Stimulated activated CD4-positive, alpha-beta T cell treated with anti-CD3 and anti-CD28 coated beads, TNF-alpha, amount 100 ng/mL, for 24 hours (primary cell): ENCODE measurements around the gene CHST11.
A peak's percentile ranks its signal among the peaks of the same experiment; 100 is the strongest.

Experiments
- DNase-seq, 3 experiments: peaks; one replicate each; pipeline ENCODE4 v3.0.0-alpha.2; 2020; ENCODE audit warnings: low read depth in 3 of 3

CHST11 gene

GRCh38 chr12:104433061-104433460 is 23.7 kb upstream of the CHST11 start:
- DNase-seq: no peak

- no peak for DNase-seq
Measured at GRCh38 chr12:104434129-104434528, 22.6 kb upstream of the CHST11 start.

GRCh38 chr12:104435175-104435574 is 21.6 kb upstream of the CHST11 start:
- DNase-seq: no peak

GRCh38 chr12:104435765-104436164 is 21.0 kb upstream of the CHST11 start:
- DNase-seq: no peak

- no peak for DNase-seq
Measured at GRCh38 chr12:104436790-104437189, 20.0 kb upstream of the CHST11 start.

- DNase-seq: no peak
Measured at GRCh38 chr12:104438134-104438533, 18.6 kb upstream of the CHST11 start.

GRCh38 chr12:104439137-104439536 is 17.6 kb upstream of the CHST11 start:
- no peak for DNase-seq

GRCh38 chr12:104443008-104443407 is 13.7 kb upstream of the CHST11 start:
- no peak for DNase-seq

- DNase-seq: no peak
Measured at GRCh38 chr12:104446646-104447421, 9.9 kb upstream of the CHST11 start.

- no peak for DNase-seq
Measured at GRCh38 chr12:104448031-104448430, 8.7 kb upstream of the CHST11 start.

GRCh38 chr12:104448451-104448850 is 8.3 kb upstream of the CHST11 start:
- DNase-seq: no peak

- no peak for DNase-seq
Measured at GRCh38 chr12:104450700-104451099, 6.0 kb upstream of the CHST11 start.

- no peak for DNase-seq
Measured at GRCh38 chr12:104452087-104452486, 4.7 kb upstream of the CHST11 start.

- DNase-seq: no peak
Measured at GRCh38 chr12:104453133-104453532, 3.6 kb upstream of the CHST11 start.

- no peak for DNase-seq
Measured at GRCh38 chr12:104454997-104455396, 1.8 kb upstream of the CHST11 start.

- DNase-seq: no peak
Measured at GRCh38 chr12:104455578-104456416, 951 bp upstream of the CHST11 start.

- peak in 1 of 3 experiments; percentile 54 for DNase-seq
Measured at GRCh38 chr12:104456950-104457745, 400 bp downstream of the CHST11 start.

- DNase-seq: peak in 2 of 3 experiments; percentile 27 to 55
Measured at GRCh38 chr12:104457746-104458693, 1.3 kb downstream of the CHST11 start.

- no peak for DNase-seq
Measured at GRCh38 chr12:104458694-104459367, 2.1 kb downstream of the CHST11 start.

GRCh38 chr12:104459368-104459909 is 2.7 kb downstream of the CHST11 start:
- no peak for DNase-seq
